KMS-11 (cell line): ENCODE measurements around the gene TTLL6.

ENCODE experiments used
- H2AFZ ChIP-seq: fragments of 200-600 bp; sonication (generic); 2 replicates; pipeline ENCODE4 v1.6.1; 2016; ENCODE audit warnings: antibody characterized with exemption, mixed run types, low read depth
- H3K27ac ChIP-seq: fragments of 200-600 bp; sonication (generic); 2 replicates; pipeline ENCODE4 v1.6.1; 2016; ENCODE audit warnings: mild to moderate bottlenecking, mixed run types
- H3K27me3 ChIP-seq: fragments of 200-600 bp; sonication (generic); 2 replicates; pipeline ENCODE4 v1.6.1; 2017; ENCODE audit warnings: mild to moderate bottlenecking, low read depth, mixed run types, moderate library complexity; ENCODE audit not compliant: insufficient read depth
- H3K36me3 ChIP-seq: fragments of 200-600 bp; sonication (generic); 2 replicates; pipeline ENCODE4 v1.6.1; 2017; ENCODE audit warnings: mild to moderate bottlenecking, mixed run types; ENCODE audit not compliant: insufficient read depth
- H3K4me1 ChIP-seq: fragments of 200-600 bp; sonication (generic); 2 replicates; pipeline ENCODE4 v1.6.1; 2016; ENCODE audit warnings: mild to moderate bottlenecking, low read depth, mixed run types; ENCODE audit not compliant: poor library complexity, severe bottlenecking
- H3K4me2 ChIP-seq: fragments of 200-600 bp; sonication (generic); 2 replicates; pipeline ENCODE4 v1.7.0; 2016; ENCODE audit warnings: mild to moderate bottlenecking, mixed run types
- H3K4me3 ChIP-seq: fragments of 200-600 bp; sonication (generic); IDR thresholded peaks from 2 replicates; pipeline ENCODE4 v1.6.1; 2017; ENCODE audit warnings: low read depth, low read length, mixed read lengths; ENCODE audit not compliant: insufficient read depth
- H3K79me2 ChIP-seq: fragments of 200-600 bp; sonication (generic); 2 replicates; pipeline ENCODE4 v1.6.1; 2016; ENCODE audit warnings: low read depth, mixed run types; ENCODE audit not compliant: insufficient read depth
- H3K9ac ChIP-seq: fragments of 200-600 bp; sonication (generic); 2 replicates; pipeline ENCODE4 v1.6.1; 2016; ENCODE audit warnings: mild to moderate bottlenecking, mixed run types
- H4K20me1 ChIP-seq: fragments of 200-600 bp; sonication (generic); 2 replicates; pipeline ENCODE4 v1.6.1; 2016; ENCODE audit warnings: mild to moderate bottlenecking, mixed run types; ENCODE audit not compliant: insufficient read depth
- CTCF ChIP-seq: fragments of 200-600 bp; sonication (generic); conservative IDR thresholded peaks from 2 replicates; pipeline ENCODE4 v1.6.1; 2017; ENCODE audit warnings: low read depth, mild to moderate bottlenecking, antibody characterized with exemption, low read length, moderate library complexity, mixed read lengths

TTLL6 gene

DNA sequence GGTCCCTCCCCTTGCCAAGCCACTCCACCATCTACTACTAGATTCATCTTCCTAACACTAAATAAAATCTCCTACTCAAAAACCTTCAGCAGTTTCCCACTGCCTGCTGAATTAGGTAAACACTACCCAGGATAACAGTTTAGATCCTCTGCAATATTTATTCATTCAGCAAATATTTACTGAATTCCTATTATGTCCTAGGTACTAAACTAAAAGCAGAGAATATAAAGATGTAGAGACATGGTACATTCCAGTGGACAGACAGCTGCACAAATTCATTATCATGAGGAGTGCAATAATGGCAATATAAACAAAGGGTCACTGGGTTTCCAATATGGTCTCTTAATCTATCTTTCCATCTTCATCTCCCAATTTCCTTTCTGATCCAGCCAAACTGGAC lies 57.7 kb downstream of the TTLL6 start:
- no peak for TF ChIP-seq CTCF
- no peak overlapping the region for H2AFZ ChIP-seq
- H3K27me3 ChIP-seq: no peaks in the 10 kb centered on the region
- no peaks in the 10 kb centered on the region for H4K20me1 ChIP-seq
- no peaks in the 10 kb centered on the region for H3K36me3 ChIP-seq
- no peak overlapping the region for H3K27ac ChIP-seq
- H3K4me2 ChIP-seq: no peak overlapping the region
- H3K9ac ChIP-seq: no peak overlapping the region
- no peak overlapping the region for H3K4me3 ChIP-seq
- no peaks in the 10 kb centered on the region for H3K79me2 ChIP-seq
- no peaks in the 10 kb centered on the region for H3K4me1 ChIP-seq

DNA sequence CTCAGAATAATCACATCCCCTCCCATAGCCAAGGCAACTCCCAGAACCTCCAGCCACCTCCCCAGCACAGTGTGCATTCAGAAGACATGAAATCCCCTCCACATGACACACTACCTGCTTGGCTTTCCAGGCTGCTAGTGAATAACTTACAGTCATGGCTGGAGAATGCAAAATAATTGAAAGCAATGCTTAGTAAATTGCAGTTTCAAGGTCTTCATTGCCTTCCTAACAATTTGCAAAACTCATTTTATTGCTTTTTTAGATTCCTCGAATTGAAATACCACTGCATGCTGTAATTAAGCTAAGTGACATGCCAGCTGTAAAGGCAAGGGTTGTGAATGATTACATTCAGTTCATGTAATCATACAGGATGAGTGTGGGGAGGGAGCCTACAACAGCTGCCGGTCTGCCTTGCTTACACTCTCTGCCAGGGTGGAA lies 59.5 kb downstream of the TTLL6 start:
- no peak overlapping the region for H3K4me2 ChIP-seq
- peaks cover 8% of the 10 kb centered on the region; the same call in 1 of the 2 replicates for H3K27me3 ChIP-seq
- no peaks in the 10 kb centered on the region for H4K20me1 ChIP-seq
- TF ChIP-seq CTCF: no peak
- H2AFZ ChIP-seq: no peak overlapping the region
- no peak overlapping the region for H3K27ac ChIP-seq
- no peaks in the 10 kb centered on the region for H3K36me3 ChIP-seq
- no peaks in the 10 kb centered on the region for H3K79me2 ChIP-seq
- H3K4me1 ChIP-seq: no peaks in the 10 kb centered on the region
- H3K4me3 ChIP-seq: no peak overlapping the region
- H3K9ac ChIP-seq: no peak overlapping the region

DNA sequence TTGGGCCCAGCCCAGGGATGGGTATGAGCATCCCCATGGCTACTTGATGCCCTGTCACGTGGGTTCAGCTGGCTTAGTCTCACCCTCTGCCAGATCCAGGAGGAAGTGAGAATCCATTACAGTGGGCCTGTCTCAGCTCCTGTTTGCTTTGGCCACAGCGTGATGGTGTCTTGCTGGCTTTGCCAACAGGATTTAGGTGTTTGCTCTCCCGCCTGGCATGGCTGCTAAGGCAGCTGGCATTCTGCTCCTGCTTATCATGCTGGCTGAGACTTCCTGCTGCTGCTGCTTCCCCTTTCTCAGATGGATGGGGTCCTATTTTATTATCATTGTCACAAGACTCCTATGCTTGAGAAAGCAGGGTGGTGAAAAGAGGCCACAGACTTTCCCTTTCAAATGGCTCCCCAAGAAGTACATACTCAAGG lies 60.2 kb downstream of the TTLL6 start:
- no peak overlapping the region for H2AFZ ChIP-seq
- no peak overlapping the region for H3K4me2 ChIP-seq
- no peak for TF ChIP-seq CTCF
- peaks cover 8% of the 10 kb centered on the region; the same call in 1 of the 2 replicates for H3K27me3 ChIP-seq
- no peaks in the 10 kb centered on the region for H3K79me2 ChIP-seq
- H3K27ac ChIP-seq: no peak overlapping the region
- no peaks in the 10 kb centered on the region for H3K36me3 ChIP-seq
- H3K4me1 ChIP-seq: no peaks in the 10 kb centered on the region
- H3K4me3 ChIP-seq: no peak overlapping the region
- H4K20me1 ChIP-seq: no peaks in the 10 kb centered on the region
- H3K9ac ChIP-seq: no peak overlapping the region

- Histone ChIP-seq H3K4me1 (no peaks in the 10 kb centered on the region), H3K4me3 (no peak overlapping the region), H3K9ac (no peak overlapping the region), H3K4me2 (no peak overlapping the region), H2AFZ (no peak overlapping the region), H4K20me1 (no peaks in the 10 kb centered on the region), H3K79me2 (no peaks in the 10 kb centered on the region), H3K27ac (no peak overlapping the region), H3K36me3 (no peaks in the 10 kb centered on the region), H3K27me3 (peaks cover 17% of the 10 kb centered on the region; the same call in 1 of the 2 replicates)
- no peak for TF ChIP-seq CTCF
Measured at GRCh38 chr17:48755356-48755755, 61.7 kb downstream of the TTLL6 start.
